Activated CD8-positive, alpha-beta T cell treated with anti-CD3 and anti-CD28 coated beads for 36 hours (primary cell): Measurements from ENCODE around the gene TFF3. TPM values are rescaled to one million over a fixed set of nuclear protein-coding genes. Genes with fewer than 3 reads are reported as not detected.

Experiments
- ATAC-seq: fragments of 200-7000 bp; cut with Tn5 transposase; one replicate; pipeline ENCODE4 v1.10.0; 2021; ENCODE audit warnings: mild to moderate bottlenecking, moderate library complexity
- CTCF ChIA-PET: fragments of 350-600 bp; sonication (Branson Sonifier 250); formaldehyde crosslinking; loops from one replicate; lab custom pipeline; 2021; ENCODE audit warnings: antibody characterized with exemption; lab: Charles Lee
- POLR2A ChIA-PET: fragments of 350-600 bp; sonication (Branson Sonifier 250); formaldehyde crosslinking; loops from one replicate; lab custom pipeline; 2021; ENCODE audit warnings: antibody characterized with exemption; lab: Charles Lee
- DNase-seq: peaks from one replicate; pipeline ENCODE4 v3.0.0-alpha.2; 2020
- H3K27ac Mint-ChIP-seq: one replicate; pipeline ENCODE4 v1.8.0; 2021; ENCODE audit warnings: mild to moderate bottlenecking, mixed read lengths
- H3K27me3 Mint-ChIP-seq: one replicate; pipeline ENCODE4 v1.8.0; 2021; ENCODE audit warnings: mixed read lengths
- H3K36me3 Mint-ChIP-seq: one replicate; pipeline ENCODE4 v1.8.0; 2021; ENCODE audit warnings: low read depth, mixed read lengths
- H3K4me1 Mint-ChIP-seq: one replicate; pipeline ENCODE4 v1.8.0; 2021; ENCODE audit warnings: low read depth, mixed read lengths
- H3K4me3 Mint-ChIP-seq: one replicate; pipeline ENCODE4 v1.8.0; 2021; ENCODE audit warnings: mild to moderate bottlenecking, moderate library complexity, mixed read lengths
- H3K9me3 Mint-ChIP-seq: one replicate; pipeline ENCODE4 v1.8.0; 2021; ENCODE audit warnings: mixed read lengths
- intact Hi-C: fragments of 100-400 bp; cut with micrococcal nuclease; formaldehyde crosslinking; loops from one replicate; pipeline ENCODE4 v1.10.0; 2022
- total RNA-seq, 2 experiments: library from RNA; stranded (reverse); gene quantifications; one replicate each; pipeline ENCODE4 v1.2.3, GENCODE V29; 2021
- TF ChIP-seq, protein P1 (sequence below): fragments of 200-600 bp; IDR thresholded peaks from one replicate; pipeline ENCODE4 v1.8.0; 2022; ENCODE audit warnings: antibody characterized with exemption, mild to moderate bottlenecking

The TFF3 gene
- total RNA-seq, 2 experiments from 2014 or later: not detected

DNA sequence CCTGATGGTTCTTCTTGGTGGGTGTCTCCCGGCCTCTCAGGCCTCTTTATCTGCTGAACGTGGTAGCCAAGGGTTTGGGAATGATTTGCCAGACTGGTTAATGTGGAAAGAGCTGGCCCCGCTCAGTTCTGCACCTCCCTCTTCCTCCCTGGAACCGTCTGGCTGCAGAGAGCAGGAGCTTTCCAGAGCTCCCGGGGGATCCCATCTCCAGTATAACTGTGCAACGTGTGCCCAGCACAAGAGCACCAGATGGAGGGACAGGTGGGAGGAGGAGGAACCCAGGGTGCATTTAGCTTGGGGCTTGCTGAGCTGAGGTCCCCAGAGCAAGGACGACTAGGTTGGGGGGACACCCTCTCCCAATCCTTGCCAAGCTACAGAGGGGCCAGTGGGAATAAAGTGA, 46.1 kb upstream of the TFF3 start:
- ATAC-seq (no peak), DNase-seq (no peak)
- POLR2A ChIA-PET: interaction anchor here (1.3 to 2.1 kb wide), 2 partner anchors 13 to 17 kb away, joined by 4 to 6 read pairs; no protein-coding TSS in a partner anchor
- peaks cover 7% of the 10 kb centered on the region for H3K4me1 Mint-ChIP-seq
- H3K27me3 Mint-ChIP-seq: no peaks in the 10 kb centered on the region
- no peaks in the 10 kb centered on the region for H3K36me3 Mint-ChIP-seq
- H3K9me3 Mint-ChIP-seq: peaks cover 2% of the 10 kb centered on the region
- intact Hi-C loops: no loop called here
- TF ChIP-seq, protein P1, sequence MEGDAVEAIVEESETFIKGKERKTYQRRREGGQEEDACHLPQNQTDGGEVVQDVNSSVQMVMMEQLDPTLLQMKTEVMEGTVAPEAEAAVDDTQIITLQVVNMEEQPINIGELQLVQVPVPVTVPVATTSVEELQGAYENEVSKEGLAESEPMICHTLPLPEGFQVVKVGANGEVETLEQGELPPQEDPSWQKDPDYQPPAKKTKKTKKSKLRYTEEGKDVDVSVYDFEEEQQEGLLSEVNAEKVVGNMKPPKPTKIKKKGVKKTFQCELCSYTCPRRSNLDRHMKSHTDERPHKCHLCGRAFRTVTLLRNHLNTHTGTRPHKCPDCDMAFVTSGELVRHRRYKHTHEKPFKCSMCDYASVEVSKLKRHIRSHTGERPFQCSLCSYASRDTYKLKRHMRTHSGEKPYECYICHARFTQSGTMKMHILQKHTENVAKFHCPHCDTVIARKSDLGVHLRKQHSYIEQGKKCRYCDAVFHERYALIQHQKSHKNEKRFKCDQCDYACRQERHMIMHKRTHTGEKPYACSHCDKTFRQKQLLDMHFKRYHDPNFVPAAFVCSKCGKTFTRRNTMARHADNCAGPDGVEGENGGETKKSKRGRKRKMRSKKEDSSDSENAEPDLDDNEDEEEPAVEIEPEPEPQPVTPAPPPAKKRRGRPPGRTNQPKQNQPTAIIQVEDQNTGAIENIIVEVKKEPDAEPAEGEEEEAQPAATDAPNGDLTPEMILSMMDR: no peak
- H3K4me3 Mint-ChIP-seq: no peak overlapping the region
- CTCF ChIA-PET: interaction anchor here (0.7 to 2.9 kb wide), 16 partner anchors 12 to 175 kb away, joined by 3 to 23 read pairs (median 4); partner anchors contain the start of gene UBASH3A
- no peak overlapping the region for H3K27ac Mint-ChIP-seq

GRCh38 chr21:42360317-42360716, 45.1 kb upstream of the TFF3 start:
- DNase-seq (peak; percentile 55), ATAC-seq (peak; percentile 65)
- TF ChIP-seq, protein P1: peak; percentile 45
- intact Hi-C loops: no loop called here
- H3K9me3 Mint-ChIP-seq: peaks cover 7% of the 10 kb centered on the region
- H3K36me3 Mint-ChIP-seq: no peaks in the 10 kb centered on the region
- H3K27ac Mint-ChIP-seq: no peak overlapping the region
- H3K27me3 Mint-ChIP-seq: no peaks in the 10 kb centered on the region
- peaks cover 7% of the 10 kb centered on the region for H3K4me1 Mint-ChIP-seq
- ChIA-PET POLR2A (interaction anchor here (1.1 to 1.3 kb wide), 2 partner anchors 14 to 18 kb away, joined by 3 to 4 read pairs; no protein-coding TSS in a partner anchor), CTCF (interaction anchor here (0.6 to 2.9 kb wide), 16 partner anchors 10 to 176 kb away, joined by 3 to 23 read pairs (median 5); partner anchors contain the start of gene UBASH3A)
- H3K4me3 Mint-ChIP-seq: no peak overlapping the region

- CTCF ChIA-PET: interaction anchor here (1.7 kb wide), 1 partner anchor 20 kb away, joined by 6 read pairs; no protein-coding TSS in a partner anchor
- Mint-ChIP-seq H3K4me1 (peaks cover 7% of the 10 kb centered on the region), H3K9me3 (peaks cover 16% of the 10 kb centered on the region), H3K27me3 (no peaks in the 10 kb centered on the region), H3K4me3 (no peak overlapping the region), H3K27ac (no peak overlapping the region), H3K36me3 (peaks cover 2% of the 10 kb centered on the region)
- TF ChIP-seq, protein P1: no peak
- POLR2A ChIA-PET: interaction anchor here (0.7 to 1.4 kb wide), 2 partner anchors 15 to 62 kb away, joined by 3 read pairs; no protein-coding TSS in a partner anchor
- intact Hi-C loops: no loop called here
- DNase-seq (no peak), ATAC-seq (no peak)
These were observed 43.7 kb upstream of the TFF3 start for GRCh38 chr21:42358937-42359336.

GRCh38 chr21:42358261-42358660, 43.1 kb upstream of the TFF3 start:
- no peaks in the 10 kb centered on the region for H3K27me3 Mint-ChIP-seq
- intact Hi-C loops: no loop called here
- POLR2A ChIA-PET: interaction anchor here (1.4 kb wide), 1 partner anchor 16 kb away, joined by 3 read pairs; no protein-coding TSS in a partner anchor

More at GRCh38 chr21:42358261-42358660, 43.1 kb upstream of the TFF3 start:
- no peak for DNase-seq
- peaks cover 2% of the 10 kb centered on the region for H3K36me3 Mint-ChIP-seq
- ATAC-seq: no peak
- H3K4me1 Mint-ChIP-seq: peaks cover 5% of the 10 kb centered on the region
- peaks cover 18% of the 10 kb centered on the region for H3K9me3 Mint-ChIP-seq
- TF ChIP-seq, protein P1: no peak
- CTCF ChIA-PET: interaction anchor here (1.0 to 1.7 kb wide), 3 partner anchors 20 to 169 kb away, joined by 3 to 6 read pairs (median 3); no protein-coding TSS in a partner anchor
- H3K4me3 Mint-ChIP-seq: no peak overlapping the region
- H3K27ac Mint-ChIP-seq: no peak overlapping the region
